Mammary epithelial cell (primary cell): Measurements from ENCODE around the gene PPP1R17.

Source experiments
- EZH2 ChIP-seq: IDR thresholded peaks from 2 replicates; pipeline ENCODE4 v1.6.1; 2012; ENCODE audit warnings: low read length, inconsistent platforms, borderline replicate concordance
- TF ChIP-seq, protein P1 (sequence below), 2 donors: IDR thresholded peaks in 1 of 2; conservative IDR thresholded peaks in 1 of 2; 2 replicates each; pipeline ENCODE4 v1.5.1; 2011 to 2012; ENCODE audit warnings: inconsistent platforms in 2 of 2, low read length in 2 of 2, mild to moderate bottlenecking in 2 of 2, control low read depth in 1 of 2, low read depth in 1 of 2; ENCODE audit not compliant: insufficient read depth in 1 of 2; ENCODE audit errors: extremely low read depth in 1 of 2

DNA sequence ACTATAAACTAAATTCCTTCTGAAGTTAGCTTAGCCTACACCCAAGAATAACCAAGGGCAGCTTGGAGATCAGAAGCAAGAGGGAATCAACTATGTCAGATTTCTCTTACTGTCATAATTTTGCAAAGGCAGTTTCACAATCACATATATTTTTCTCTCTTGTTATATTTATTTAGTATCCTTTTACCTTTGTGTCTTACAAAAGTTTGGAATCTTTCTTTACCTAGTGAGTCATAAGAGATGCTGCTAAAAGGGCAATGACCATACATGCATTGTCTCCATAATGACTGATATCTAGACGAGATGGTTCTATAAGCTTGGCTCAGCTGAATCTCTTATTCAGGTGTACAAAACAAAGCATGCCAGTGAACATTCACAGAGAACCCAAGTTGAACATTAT, 61.1 kb downstream of the PPP1R17 start:
- TF ChIP-seq, protein P1, sequence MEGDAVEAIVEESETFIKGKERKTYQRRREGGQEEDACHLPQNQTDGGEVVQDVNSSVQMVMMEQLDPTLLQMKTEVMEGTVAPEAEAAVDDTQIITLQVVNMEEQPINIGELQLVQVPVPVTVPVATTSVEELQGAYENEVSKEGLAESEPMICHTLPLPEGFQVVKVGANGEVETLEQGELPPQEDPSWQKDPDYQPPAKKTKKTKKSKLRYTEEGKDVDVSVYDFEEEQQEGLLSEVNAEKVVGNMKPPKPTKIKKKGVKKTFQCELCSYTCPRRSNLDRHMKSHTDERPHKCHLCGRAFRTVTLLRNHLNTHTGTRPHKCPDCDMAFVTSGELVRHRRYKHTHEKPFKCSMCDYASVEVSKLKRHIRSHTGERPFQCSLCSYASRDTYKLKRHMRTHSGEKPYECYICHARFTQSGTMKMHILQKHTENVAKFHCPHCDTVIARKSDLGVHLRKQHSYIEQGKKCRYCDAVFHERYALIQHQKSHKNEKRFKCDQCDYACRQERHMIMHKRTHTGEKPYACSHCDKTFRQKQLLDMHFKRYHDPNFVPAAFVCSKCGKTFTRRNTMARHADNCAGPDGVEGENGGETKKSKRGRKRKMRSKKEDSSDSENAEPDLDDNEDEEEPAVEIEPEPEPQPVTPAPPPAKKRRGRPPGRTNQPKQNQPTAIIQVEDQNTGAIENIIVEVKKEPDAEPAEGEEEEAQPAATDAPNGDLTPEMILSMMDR (conservative IDR thresholded peaks at IDR 0.05 in 1 of 2, IDR thresholded peaks at IDR 0.05 in 1 of 2; ENCODE audit: extremely low read depth in 1 of 2, insufficient read depth in 1 of 2, low read depth in 1 of 2, low read length in 2 of 2) = no peak
- no peak for TF ChIP-seq EZH2
